Astrocyte (in vitro differentiated cells and primary cell): Measurements from ENCODE around the gene MBNL3. TPM values are rescaled to one million over a fixed set of nuclear protein-coding genes. Genes with fewer than 3 reads are reported as not detected.

Source experiments
- DNase-seq: peaks from one replicate; pipeline ENCODE4 v3.0.0-alpha.2; 2010; ENCODE audit warnings: low read depth
- FAIRE-seq: peaks from 2 replicates; lab custom pipeline; 2011; peaks lifted over from hg19 to GRCh38; lab: Jason Lieb, UNC
- H2AFZ ChIP-seq: 2 replicates; pipeline ENCODE4 v1.6.0; 2012; ENCODE audit warnings: low read depth, low read length, inconsistent platforms
- H3K27ac ChIP-seq: 2 replicates; pipeline ENCODE4 v1.5.1; 2011; ENCODE audit warnings: low read depth, low read length, inconsistent platforms
- H3K27me3 ChIP-seq: 2 replicates; pipeline ENCODE4 v1.6.0; 2011; ENCODE audit warnings: low read length, inconsistent platforms; ENCODE audit not compliant: insufficient read depth
- H3K36me3 ChIP-seq: 2 replicates; pipeline ENCODE4 v1.5.1; 2011; ENCODE audit warnings: low read length, inconsistent platforms; ENCODE audit not compliant: insufficient read depth
- H3K4me1 ChIP-seq: 2 replicates; pipeline ENCODE4 v1.5.1; 2011; ENCODE audit warnings: low read length, inconsistent platforms; ENCODE audit not compliant: insufficient read depth
- H3K4me2 ChIP-seq: 2 replicates; pipeline ENCODE4 v1.6.0; 2012; ENCODE audit warnings: low read length, inconsistent platforms
- H3K4me3 ChIP-seq: 2 replicates; pipeline ENCODE4 v1.5.1; 2011; ENCODE audit warnings: low read depth, mild to moderate bottlenecking, low read length, inconsistent platforms; ENCODE audit not compliant: insufficient read depth
- H3K79me2 ChIP-seq: 2 replicates; pipeline ENCODE4 v1.6.0; 2012; ENCODE audit warnings: mild to moderate bottlenecking, low read length, inconsistent platforms; ENCODE audit not compliant: insufficient read depth
- H3K9ac ChIP-seq: 2 replicates; pipeline ENCODE4 v1.6.0; 2012; ENCODE audit warnings: mild to moderate bottlenecking, low read length, inconsistent platforms
- H3K9me3 ChIP-seq: 2 replicates; pipeline ENCODE4 v1.5.1; 2012; ENCODE audit warnings: low read depth, mild to moderate bottlenecking, low read length, inconsistent platforms; ENCODE audit not compliant: insufficient read depth
- H4K20me1 ChIP-seq: 2 replicates; pipeline ENCODE4 v1.6.0; 2012; ENCODE audit warnings: low read length, inconsistent platforms; ENCODE audit not compliant: insufficient read depth
- H3K27ac Mint-ChIP-seq: one replicate; pipeline ENCODE4 v1.8.0; 2021; ENCODE audit warnings: mild to moderate bottlenecking, mixed read lengths; ENCODE audit not compliant: unreplicated experiment
- H3K27me3 Mint-ChIP-seq: one replicate; pipeline ENCODE4 v1.8.0; 2021; ENCODE audit warnings: low read depth, mixed read lengths; ENCODE audit not compliant: unreplicated experiment
- H3K36me3 Mint-ChIP-seq: one replicate; pipeline ENCODE4 v1.8.0; 2021; ENCODE audit warnings: low read depth, mixed read lengths; ENCODE audit not compliant: unreplicated experiment
- H3K4me1 Mint-ChIP-seq: one replicate; pipeline ENCODE4 v1.8.0; 2021; ENCODE audit warnings: low read depth, mixed read lengths; ENCODE audit not compliant: unreplicated experiment
- H3K4me3 Mint-ChIP-seq: one replicate; pipeline ENCODE4 v1.8.0; 2021; ENCODE audit warnings: mild to moderate bottlenecking, moderate library complexity, mixed read lengths; ENCODE audit not compliant: unreplicated experiment
- H3K9me3 Mint-ChIP-seq: one replicate; pipeline ENCODE4 v1.8.0; 2021; ENCODE audit warnings: mild to moderate bottlenecking, mixed read lengths; ENCODE audit not compliant: unreplicated experiment
- CTCF ChIP-seq: IDR thresholded peaks from 2 replicates; pipeline ENCODE4 v1.5.1; 2011; ENCODE audit warnings: low read depth, mild to moderate bottlenecking, inconsistent platforms, low read length, moderate library complexity; ENCODE audit not compliant: insufficient read depth
- EZH2 ChIP-seq: IDR thresholded peaks from 2 replicates; pipeline ENCODE4 v1.6.1; 2012; ENCODE audit warnings: mild to moderate bottlenecking, low read length, inconsistent platforms; ENCODE audit not compliant: insufficient read depth
- total RNA-seq: library from RNA; stranded (reverse); gene quantifications from 2 replicates; pipeline ENCODE4 v1.2.1, GENCODE V29; 2021

Gene MBNL3
- total RNA-seq, 1 donor from 2014 or later: 4.1 TPM

GRCh38 chrX:132409780-132410556 lies 78.9 kb downstream of the MBNL3 start:
- Mint-ChIP-seq H3K4me3 (no peak overlapping the region), H3K36me3 (no peaks in the 10 kb centered on the region), H3K27ac (no peak overlapping the region), H3K27me3 (no peaks in the 10 kb centered on the region), H3K9me3 (no peaks in the 10 kb centered on the region), H3K4me1 (peaks cover 7% of the 10 kb centered on the region)
- Histone ChIP-seq H3K4me3 (no peak overlapping the region), H3K27ac (no peak overlapping the region), H3K9me3 (no peaks in the 10 kb centered on the region), H3K4me2 (no peak overlapping the region), H3K9ac (no peak overlapping the region), H3K79me2 (no peaks in the 10 kb centered on the region), H3K36me3 (no peaks in the 10 kb centered on the region), H3K27me3 (no peaks in the 10 kb centered on the region), H4K20me1 (no peaks in the 10 kb centered on the region), H2AFZ (no peak overlapping the region), H3K4me1 (no peaks in the 10 kb centered on the region)
- FAIRE-seq (peak; percentile 58), DNase-seq (no peak)
- no peak for TF ChIP-seq CTCF
- TF ChIP-seq EZH2: no peak

- Histone ChIP-seq H4K20me1 (no peaks in the 10 kb centered on the region), H3K79me2 (no peaks in the 10 kb centered on the region), H3K9ac (no peak overlapping the region), H3K9me3 (no peaks in the 10 kb centered on the region), H3K4me2 (no peak overlapping the region), H3K27ac (no peak overlapping the region), H3K4me3 (no peak overlapping the region), H3K4me1 (no peaks in the 10 kb centered on the region), H3K27me3 (no peaks in the 10 kb centered on the region), H3K36me3 (no peaks in the 10 kb centered on the region), H2AFZ (no peak overlapping the region)
- H3K27ac Mint-ChIP-seq: no peak overlapping the region
- no peaks in the 10 kb centered on the region for H3K36me3 Mint-ChIP-seq
- FAIRE-seq (peak; percentile 54), DNase-seq (no peak)
- peaks cover 6% of the 10 kb centered on the region for H3K4me1 Mint-ChIP-seq
- H3K9me3 Mint-ChIP-seq: no peaks in the 10 kb centered on the region
- H3K4me3 Mint-ChIP-seq: no peak overlapping the region
- no peaks in the 10 kb centered on the region for H3K27me3 Mint-ChIP-seq
- TF ChIP-seq EZH2 (no peak), CTCF (no peak)
Measured at GRCh38 chrX:132407691-132408090, 81.1 kb downstream of the MBNL3 start.

- Mint-ChIP-seq H3K27me3 (no peaks in the 10 kb centered on the region), H3K36me3 (no peaks in the 10 kb centered on the region), H3K9me3 (no peaks in the 10 kb centered on the region), H3K4me1 (peaks cover 2% of the 10 kb centered on the region), H3K4me3 (no peak overlapping the region), H3K27ac (no peak overlapping the region)
- Histone ChIP-seq H4K20me1 (no peaks in the 10 kb centered on the region), H3K4me3 (no peak overlapping the region), H2AFZ (no peak overlapping the region), H3K4me1 (no peaks in the 10 kb centered on the region), H3K9me3 (no peaks in the 10 kb centered on the region), H3K9ac (no peak overlapping the region), H3K36me3 (no peaks in the 10 kb centered on the region), H3K27me3 (no peaks in the 10 kb centered on the region), H3K27ac (no peak overlapping the region), H3K4me2 (no peak overlapping the region), H3K79me2 (no peaks in the 10 kb centered on the region)
- DNase-seq (no peak), FAIRE-seq (no peak)
- no peak for TF ChIP-seq EZH2
- no peak for TF ChIP-seq CTCF
Measured at GRCh38 chrX:132406106-132406505, 82.7 kb downstream of the MBNL3 start.
